HepG2 (cell line): Measurements from ENCODE around the gene ZKSCAN1. TPM values are rescaled to one million over a fixed set of nuclear protein-coding genes. Genes with fewer than 3 reads are reported as not detected.

Experiments
- SRSF9 ChIP-seq: fragments of 200-400 bp; formaldehyde crosslinking; IDR thresholded peaks from 2 replicates; pipeline ENCODE4 v1.6.1; 2018; ENCODE audit warnings: borderline replicate concordance, mild to moderate bottlenecking, low read depth, low read length; ENCODE audit not compliant: insufficient read depth, poor library complexity, severe bottlenecking
- SSRP1 ChIP-seq: IDR thresholded peaks from 2 replicates; pipeline ENCODE4 v1.6.1; 2016; ENCODE audit warnings: control low read depth
- THAP11 ChIP-seq: IDR thresholded peaks from 2 replicates; pipeline ENCODE4 v1.6.1; 2016; ENCODE audit warnings: missing biosample characterization, missing genetic modification reagents
- ZNF138 ChIP-seq: sonication (generic); formaldehyde crosslinking; IDR thresholded peaks from 2 replicates; pipeline ENCODE4 v1.5.0; 2020; ENCODE audit warnings: mild to moderate bottlenecking, low read depth, missing genetic modification reagents
- ZNF160 ChIP-seq: sonication (generic); formaldehyde crosslinking; IDR thresholded peaks from 2 replicates; pipeline ENCODE4 v1.8.0; 2022; ENCODE audit warnings: mild to moderate bottlenecking, inconsistent platforms, missing genetic modification reagents
- polyA plus RNA-seq, 8 experiments: library from polyadenylated mRNA; depleted of rRNA in 3 of 8; stranded (reverse) in 7 of 8; unstranded in 1 of 8; fragments of >200 nt; fragmentation: Illumina TruSeq in 4 of 8; extraction: Trizol in 4 of 8; gene quantifications; 2 replicates each; pipeline versions ENCODE4 v1.2.1 to v1.2.3, GENCODE V29; 2011 to 2016; ENCODE audit warnings: low read depth in 4 of 8, missing spikeins in 1 of 8, mixed read lengths in 1 of 8; ENCODE audit not compliant: insufficient read depth in 1 of 8
- total RNA-seq, 5 experiments: library from RNA; depleted of rRNA; stranded (reverse); fragments of >200 nt; fragmentation: Illumina TruSeq; extraction: Trizol; gene quantifications; 2 replicates each; pipeline ENCODE4 v1.2.3, GENCODE V29; 2016; ENCODE audit warnings: low read depth in 1 of 5
- TF ChIP-seq, protein P1 (sequence below), 2 experiments: fragments of 450-650 bp in 1 of 2; sonication (generic) in 1 of 2; formaldehyde crosslinking in 1 of 2; IDR thresholded peaks; 2 replicates each; pipeline versions ENCODE4 v1.6.1 to v1.8.0; 2016 to 2022; ENCODE audit warnings: antibody characterized with exemption in 1 of 2, mild to moderate bottlenecking in 1 of 2, missing genetic modification reagents in 1 of 2
- TF ChIP-seq, protein P2 (sequence below): sonication (generic); formaldehyde crosslinking; IDR thresholded peaks from 2 replicates; pipeline ENCODE4 v1.4.0; 2020; ENCODE audit warnings: mild to moderate bottlenecking, missing genetic modification reagents

The ZKSCAN1 gene
- total and polyA plus RNA-seq, 2 of the 13 experiments (the other 11 are each of a cell fraction or from before 2014, with no cell fraction given), result 46.4 to 60.6 TPM

DNA sequence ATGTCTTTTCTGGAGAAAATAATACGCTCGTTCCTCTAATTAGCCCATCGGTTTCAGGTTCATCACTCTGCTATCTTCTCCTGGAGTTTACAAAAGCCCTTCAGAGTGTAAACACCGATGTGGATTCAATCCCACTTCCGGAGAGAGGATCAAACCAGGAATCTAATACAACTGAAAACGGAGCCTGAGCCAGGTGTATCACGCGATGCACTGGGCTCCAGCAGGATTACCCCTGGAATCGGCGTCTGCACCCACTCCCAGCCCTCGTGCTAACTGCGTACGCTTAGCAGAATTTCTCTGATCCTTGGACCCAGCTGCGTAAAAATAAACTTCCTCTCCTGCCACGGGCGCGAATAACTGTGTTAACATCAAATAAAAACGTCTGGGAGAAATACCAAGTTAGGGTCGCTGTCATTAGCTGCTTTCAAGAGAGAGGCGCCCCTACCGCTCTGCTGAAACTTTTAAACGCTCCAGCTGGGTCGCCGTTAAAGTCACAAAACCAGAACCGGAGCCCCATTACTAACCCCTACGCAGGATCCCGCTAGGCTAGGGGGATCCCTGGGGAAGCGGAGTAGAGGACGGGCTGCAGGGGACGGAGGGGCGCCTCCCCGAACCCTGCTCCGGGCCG is 65.6 kb downstream of the ZKSCAN1 start (continued):
- TF ChIP-seq, protein P1, sequence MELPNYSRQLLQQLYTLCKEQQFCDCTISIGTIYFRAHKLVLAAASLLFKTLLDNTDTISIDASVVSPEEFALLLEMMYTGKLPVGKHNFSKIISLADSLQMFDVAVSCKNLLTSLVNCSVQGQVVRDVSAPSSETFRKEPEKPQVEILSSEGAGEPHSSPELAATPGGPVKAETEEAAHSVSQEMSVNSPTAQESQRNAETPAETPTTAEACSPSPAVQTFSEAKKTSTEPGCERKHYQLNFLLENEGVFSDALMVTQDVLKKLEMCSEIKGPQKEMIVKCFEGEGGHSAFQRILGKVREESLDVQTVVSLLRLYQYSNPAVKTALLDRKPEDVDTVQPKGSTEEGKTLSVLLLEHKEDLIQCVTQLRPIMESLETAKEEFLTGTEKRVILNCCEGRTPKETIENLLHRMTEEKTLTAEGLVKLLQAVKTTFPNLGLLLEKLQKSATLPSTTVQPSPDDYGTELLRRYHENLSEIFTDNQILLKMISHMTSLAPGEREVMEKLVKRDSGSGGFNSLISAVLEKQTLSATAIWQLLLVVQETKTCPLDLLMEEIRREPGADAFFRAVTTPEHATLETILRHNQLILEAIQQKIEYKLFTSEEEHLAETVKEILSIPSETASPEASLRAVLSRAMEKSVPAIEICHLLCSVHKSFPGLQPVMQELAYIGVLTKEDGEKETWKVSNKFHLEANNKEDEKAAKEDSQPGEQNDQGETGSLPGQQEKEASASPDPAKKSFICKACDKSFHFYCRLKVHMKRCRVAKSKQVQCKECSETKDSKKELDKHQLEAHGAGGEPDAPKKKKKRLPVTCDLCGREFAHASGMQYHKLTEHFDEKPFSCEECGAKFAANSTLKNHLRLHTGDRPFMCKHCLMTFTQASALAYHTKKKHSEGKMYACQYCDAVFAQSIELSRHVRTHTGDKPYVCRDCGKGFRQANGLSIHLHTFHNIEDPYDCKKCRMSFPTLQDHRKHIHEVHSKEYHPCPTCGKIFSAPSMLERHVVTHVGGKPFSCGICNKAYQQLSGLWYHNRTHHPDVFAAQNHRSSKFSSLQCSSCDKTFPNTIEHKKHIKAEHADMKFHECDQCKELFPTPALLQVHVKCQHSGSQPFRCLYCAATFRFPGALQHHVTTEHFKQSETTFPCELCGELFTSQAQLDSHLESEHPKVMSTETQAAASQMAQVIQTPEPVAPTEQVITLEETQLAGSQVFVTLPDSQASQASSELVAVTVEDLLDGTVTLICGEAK (IDR thresholded peaks at IDR 0.05), result no peak
- TF ChIP-seq, protein P1 (CRISPR knock-in tag; IDR thresholded peaks at IDR 0.05), result no peak
- no peak; the same call in 1 of the 2 replicates for TF ChIP-seq ZNF160 (CRISPR knock-in tag)
- TF ChIP-seq THAP11 (CRISPR knock-in tag), result no peak
- TF ChIP-seq SRSF9, result no peak
- TF ChIP-seq, protein P2, sequence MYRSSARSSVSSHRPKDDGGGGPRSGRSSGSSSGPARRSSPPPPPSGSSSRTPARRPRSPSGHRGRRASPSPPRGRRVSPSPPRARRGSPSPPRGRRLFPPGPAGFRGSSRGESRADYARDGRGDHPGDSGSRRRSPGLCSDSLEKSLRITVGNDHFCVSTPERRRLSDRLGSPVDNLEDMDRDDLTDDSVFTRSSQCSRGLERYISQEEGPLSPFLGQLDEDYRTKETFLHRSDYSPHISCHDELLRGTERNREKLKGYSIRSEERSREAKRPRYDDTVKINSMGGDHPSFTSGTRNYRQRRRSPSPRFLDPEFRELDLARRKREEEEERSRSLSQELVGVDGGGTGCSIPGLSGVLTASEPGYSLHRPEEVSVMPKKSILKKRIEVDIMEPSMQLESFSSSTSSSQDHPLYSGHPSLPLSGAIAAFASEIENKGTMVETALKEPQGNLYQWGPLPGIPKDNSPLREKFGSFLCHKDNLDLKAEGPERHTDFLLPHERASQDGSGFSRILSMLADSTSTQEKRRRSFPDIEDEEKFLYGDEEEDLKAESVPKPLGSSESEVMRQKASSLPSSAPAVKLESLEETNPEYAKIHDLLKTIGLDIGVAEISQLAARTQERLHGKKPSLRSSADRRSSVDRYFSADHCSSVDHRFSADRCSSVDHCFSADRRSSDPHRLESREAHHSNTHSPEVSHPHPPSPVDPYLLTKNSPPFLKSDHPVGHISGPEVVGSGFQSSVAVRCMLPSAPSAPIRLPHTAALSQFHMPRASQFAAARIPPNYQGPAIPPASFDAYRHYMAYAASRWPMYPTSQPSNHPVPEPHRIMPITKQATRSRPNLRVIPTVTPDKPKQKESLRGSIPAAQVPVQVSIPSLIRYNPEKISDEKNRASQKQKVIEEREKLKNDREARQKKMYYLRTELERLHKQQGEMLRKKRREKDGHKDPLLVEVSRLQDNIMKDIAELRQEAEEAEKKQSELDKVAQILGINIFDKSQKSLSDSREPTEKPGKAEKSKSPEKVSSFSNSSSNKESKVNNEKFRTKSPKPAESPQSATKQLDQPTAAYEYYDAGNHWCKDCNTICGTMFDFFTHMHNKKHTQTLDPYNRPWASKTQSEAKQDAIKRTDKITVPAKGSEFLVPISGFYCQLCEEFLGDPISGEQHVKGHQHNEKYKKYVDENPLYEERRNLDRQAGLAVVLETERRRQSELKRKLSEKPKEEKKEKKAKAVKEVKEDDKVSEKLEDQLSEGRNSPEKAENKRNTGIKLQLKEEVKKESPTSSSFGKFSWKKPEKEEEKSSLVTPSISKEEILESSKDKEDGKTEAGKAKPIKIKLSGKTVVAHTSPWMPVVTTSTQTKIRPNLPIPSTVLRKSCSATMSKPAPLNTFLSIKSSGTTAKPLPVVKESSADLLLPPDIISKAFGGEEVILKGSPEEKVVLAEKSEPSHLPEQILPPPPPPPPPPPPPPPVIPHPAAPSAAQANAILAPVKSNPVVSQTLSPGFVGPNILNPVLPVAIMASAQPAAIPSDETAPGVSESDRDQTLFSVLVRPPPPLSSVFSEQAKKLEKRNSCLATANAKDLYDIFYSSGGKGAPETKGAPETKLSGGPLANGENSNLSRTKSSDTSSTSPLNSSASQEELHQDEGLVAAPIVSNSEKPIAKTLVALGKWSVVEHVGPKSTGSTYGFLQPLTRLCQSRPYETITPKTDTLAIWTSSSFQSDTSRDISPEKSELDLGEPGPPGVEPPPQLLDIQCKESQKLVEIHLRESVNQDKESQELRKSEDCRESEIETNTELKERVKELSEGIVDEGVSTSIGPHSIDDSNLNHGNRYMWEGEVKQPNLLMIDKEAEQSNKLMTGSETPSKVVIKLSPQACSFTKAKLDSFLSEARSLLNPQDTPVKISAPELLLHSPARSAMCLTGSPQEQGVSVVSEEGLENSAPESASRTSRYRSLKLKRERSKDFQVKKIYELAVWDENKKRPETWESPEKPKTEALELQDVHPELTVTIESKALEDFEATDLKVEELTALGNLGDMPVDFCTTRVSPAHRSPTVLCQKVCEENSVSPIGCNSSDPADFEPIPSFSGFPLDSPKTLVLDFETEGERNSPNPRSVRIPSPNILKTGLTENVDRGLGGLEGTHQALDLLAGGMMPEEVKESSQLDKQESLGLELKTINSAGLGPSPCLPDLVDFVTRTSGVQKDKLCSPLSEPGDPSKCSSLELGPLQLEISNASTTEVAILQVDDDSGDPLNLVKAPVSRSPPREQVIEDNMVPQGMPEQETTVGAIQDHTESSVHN (CRISPR knock-in tag), result no peak
- TF ChIP-seq SSRP1 (CRISPR knock-in tag), result no peak
- no peak for TF ChIP-seq ZNF138 (CRISPR knock-in tag)
